ENCODE measurements around the gene HYI. TPM values are rescaled to one million over a fixed set of nuclear protein-coding genes. Genes with fewer than 3 reads are reported as not detected.
A peak's percentile ranks its signal among the peaks of the same experiment; 100 is the strongest.

HYI gene
- total RNA-seq, 6 donors from 2014 or later, result 63.3 to 259 (median 68.8) TPM

DNA sequence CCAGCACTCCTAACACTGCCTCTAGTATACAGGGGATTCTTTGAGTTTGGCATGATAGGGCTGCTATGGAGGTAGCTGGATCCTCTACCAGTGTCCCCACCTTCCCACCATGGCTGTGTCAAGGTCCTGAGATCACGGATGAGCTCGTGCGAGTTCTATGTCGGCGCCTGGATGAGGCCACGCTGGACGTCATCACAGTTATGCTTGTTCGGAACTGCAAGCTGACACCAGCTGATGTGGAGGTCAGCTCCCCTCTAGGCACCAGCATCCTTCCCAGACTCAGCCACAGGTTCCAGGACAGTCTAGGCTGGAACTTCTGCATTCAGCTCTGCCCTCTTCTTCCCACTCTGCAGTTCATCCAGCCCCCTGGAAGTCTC lies 15.2 kb downstream of the HYI start:
- no peaks in the 10 kb centered on the region for H3K27me3 ChIP-seq
- ATAC-seq (ENCODE audit: low FRiP score in 2 of 2) (no peak), DNase-seq (no peak)
- no peak overlapping the region for H3K27ac ChIP-seq
- H3K4me3 ChIP-seq, result no peak overlapping the region
- peaks cover 0 to 88% (median 76%) of the 10 kb centered on the region in 4 donors for H3K36me3 ChIP-seq
- peaks cover 0 to 7% (median 3%) of the 10 kb centered on the region in 4 donors for H3K4me1 ChIP-seq
- H3K9me3 ChIP-seq, result no peaks in the 10 kb centered on the region
- TF ChIP-seq EP300 (IDR thresholded peaks at IDR 0.05) (no peak), POLR2AphosphoS5 (IDR thresholded peaks at IDR 0.05) (no peak), POLR2A (IDR thresholded peaks at IDR 0.05) (no peak)
- TF ChIP-seq, protein P1, sequence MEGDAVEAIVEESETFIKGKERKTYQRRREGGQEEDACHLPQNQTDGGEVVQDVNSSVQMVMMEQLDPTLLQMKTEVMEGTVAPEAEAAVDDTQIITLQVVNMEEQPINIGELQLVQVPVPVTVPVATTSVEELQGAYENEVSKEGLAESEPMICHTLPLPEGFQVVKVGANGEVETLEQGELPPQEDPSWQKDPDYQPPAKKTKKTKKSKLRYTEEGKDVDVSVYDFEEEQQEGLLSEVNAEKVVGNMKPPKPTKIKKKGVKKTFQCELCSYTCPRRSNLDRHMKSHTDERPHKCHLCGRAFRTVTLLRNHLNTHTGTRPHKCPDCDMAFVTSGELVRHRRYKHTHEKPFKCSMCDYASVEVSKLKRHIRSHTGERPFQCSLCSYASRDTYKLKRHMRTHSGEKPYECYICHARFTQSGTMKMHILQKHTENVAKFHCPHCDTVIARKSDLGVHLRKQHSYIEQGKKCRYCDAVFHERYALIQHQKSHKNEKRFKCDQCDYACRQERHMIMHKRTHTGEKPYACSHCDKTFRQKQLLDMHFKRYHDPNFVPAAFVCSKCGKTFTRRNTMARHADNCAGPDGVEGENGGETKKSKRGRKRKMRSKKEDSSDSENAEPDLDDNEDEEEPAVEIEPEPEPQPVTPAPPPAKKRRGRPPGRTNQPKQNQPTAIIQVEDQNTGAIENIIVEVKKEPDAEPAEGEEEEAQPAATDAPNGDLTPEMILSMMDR (IDR thresholded peaks at IDR 0.05), result no peak
- WGBS, 2 donors, result 97 to 98% methylated on average over 8 of the region's 8 CpGs

DNA sequence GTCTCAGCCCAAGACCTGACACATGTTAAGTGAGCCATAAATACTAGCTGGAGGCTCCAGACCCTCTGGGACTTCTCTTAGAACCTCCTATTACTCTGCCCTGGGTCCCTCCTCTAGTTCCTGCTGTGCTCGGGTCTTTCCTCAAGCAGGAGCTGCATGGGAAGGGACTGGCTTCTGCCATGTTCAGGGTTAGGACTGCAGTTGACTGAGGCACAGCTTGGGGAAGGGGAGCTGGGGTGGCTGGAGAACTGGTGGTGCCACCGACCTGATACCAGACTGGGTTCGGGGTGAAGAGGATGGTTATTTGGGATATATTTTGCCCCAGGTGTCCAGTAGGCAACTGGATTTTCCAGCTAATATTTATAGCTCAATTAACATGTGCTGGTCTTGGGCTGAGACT lies 15.7 kb downstream of the HYI start:
- Histone ChIP-seq H3K9me3 (no peaks in the 10 kb centered on the region), H3K36me3 (peaks cover 2 to 88% (median 76%) of the 10 kb centered on the region in 4 donors), H3K4me3 (no peak overlapping the region), H3K27ac (no peak overlapping the region), H3K4me1 (peaks cover 0 to 7% (median 3%) of the 10 kb centered on the region in 4 donors), H3K27me3 (no peaks in the 10 kb centered on the region)
- 96 to 100% methylated on average over 3 of the region's 3 CpGs for WGBS, 2 donors
- DNase-seq (no peak), ATAC-seq (ENCODE audit: low FRiP score in 2 of 2) (no peak)
- no peak for TF ChIP-seq POLR2AphosphoS5 (IDR thresholded peaks at IDR 0.05)
- no peak for TF ChIP-seq EP300 (IDR thresholded peaks at IDR 0.05)
- no peak for TF ChIP-seq POLR2A (IDR thresholded peaks at IDR 0.05)
- TF ChIP-seq, protein P1 (IDR thresholded peaks at IDR 0.05), result no peak

DNA sequence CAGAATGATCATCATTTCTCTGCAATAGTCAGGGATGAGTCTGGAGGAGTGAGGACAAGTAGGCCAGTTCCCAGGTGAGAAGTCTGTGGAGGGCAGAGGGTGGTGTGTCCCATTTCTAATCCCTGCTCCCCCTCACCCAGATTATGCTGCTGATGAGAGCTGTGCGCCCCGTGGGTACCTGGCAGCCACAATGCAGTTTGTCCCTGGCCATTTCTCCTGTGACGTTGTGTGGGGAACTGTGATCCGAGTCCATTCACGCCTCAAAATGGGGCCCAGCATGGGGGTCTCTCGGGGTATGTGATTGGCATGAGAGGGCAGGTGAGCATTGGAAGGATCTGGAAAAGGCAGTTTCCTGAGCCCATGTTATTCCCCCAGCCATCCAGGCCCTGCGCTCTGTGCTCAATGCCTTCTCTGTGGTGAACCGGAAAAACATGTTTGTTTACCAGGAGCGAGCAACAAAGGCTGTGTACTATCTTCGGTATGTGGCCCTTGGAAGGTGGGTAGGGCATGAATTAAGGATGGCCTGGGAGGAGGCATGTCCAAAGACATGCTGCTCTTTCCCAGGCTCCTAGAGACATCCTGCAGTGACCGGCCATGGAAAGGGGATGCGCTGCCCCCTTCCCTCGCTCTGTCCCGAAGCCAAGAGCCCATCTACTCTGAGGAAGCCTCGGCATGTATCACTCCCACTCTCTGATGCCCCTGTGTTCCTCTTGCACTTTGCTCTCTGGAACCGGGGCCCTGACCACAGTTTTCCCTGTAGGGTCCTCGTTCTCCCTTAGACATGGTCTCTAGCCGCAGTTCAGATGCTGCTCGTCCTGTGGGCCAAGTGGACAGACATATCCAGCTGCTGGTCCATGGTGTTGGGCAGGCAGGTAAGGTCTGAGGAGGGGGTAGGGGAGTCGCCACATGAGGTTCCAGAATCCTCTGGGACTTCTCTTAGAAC lies 16.4 kb downstream of the HYI start:
- H3K36me3 ChIP-seq, result peaks cover 10 to 88% (median 76%) of the 10 kb centered on the region in 4 donors
- TF ChIP-seq EP300 (IDR thresholded peaks at IDR 0.05) (no peak), POLR2A (IDR thresholded peaks at IDR 0.05) (no peak), POLR2AphosphoS5 (IDR thresholded peaks at IDR 0.05) (no peak)
- TF ChIP-seq, protein P1 (IDR thresholded peaks at IDR 0.05), result no peak
- no peaks in the 10 kb centered on the region for H3K27me3 ChIP-seq
- H3K27ac ChIP-seq, result no peak overlapping the region
- peaks cover 0 to 7% (median 3%) of the 10 kb centered on the region in 4 donors for H3K4me1 ChIP-seq
- WGBS, 2 donors, result 90 to 95% methylated on average over 19 to 20 of the region's 20 CpGs
- DNase-seq (no peak), ATAC-seq (ENCODE audit: low FRiP score in 2 of 2) (no peak)
- no peaks in the 10 kb centered on the region for H3K9me3 ChIP-seq
- H3K4me3 ChIP-seq, result no peak overlapping the region

DNA sequence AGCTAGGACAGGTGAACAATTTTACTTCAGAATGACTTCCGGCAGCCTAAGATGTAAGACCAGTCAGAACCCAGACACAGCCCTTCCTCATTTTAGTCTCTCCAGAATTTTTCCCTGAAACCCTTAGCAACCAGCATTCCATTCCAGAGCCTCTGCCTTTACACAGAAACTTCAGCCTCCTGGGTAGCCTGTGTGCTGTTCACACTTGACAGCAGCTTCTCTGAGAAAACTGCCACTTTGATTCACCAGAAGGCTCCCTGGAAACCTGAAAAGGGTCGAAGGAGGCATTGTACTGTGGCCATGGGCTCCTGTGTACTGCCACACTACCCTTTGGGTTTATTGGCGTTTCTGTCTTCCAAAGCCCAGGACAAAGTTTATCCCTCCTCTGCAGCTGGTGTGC lies 17.4 kb downstream of the HYI start:
- ATAC-seq (ENCODE audit: low FRiP score in 2 of 2), result no peak
- Histone ChIP-seq H3K9me3 (no peaks in the 10 kb centered on the region), H3K27me3 (no peaks in the 10 kb centered on the region), H3K36me3 (peaks cover 19 to 88% (median 77%) of the 10 kb centered on the region in 4 donors), H3K27ac (peak overlapping the region in 2 of 4 donors; percentile 65 to 68), H3K4me1 (peaks cover 0 to 7% (median 3%) of the 10 kb centered on the region in 4 donors), H3K4me3 (no peak overlapping the region)
- DNase-seq, result no peak
- WGBS, 2 donors, result 82 to 91% methylated on average over 3 of the region's 3 CpGs
- no peak for TF ChIP-seq POLR2AphosphoS5 (IDR thresholded peaks at IDR 0.05)
- TF ChIP-seq EP300 (IDR thresholded peaks at IDR 0.05), result no peak
- no peak for TF ChIP-seq POLR2A (IDR thresholded peaks at IDR 0.05)
